ENCODE measurements around the gene OLFML2B. TPM values are rescaled to one million over a fixed set of nuclear protein-coding genes. Genes with fewer than 3 reads are reported as not detected.
"Not testable (repeated sequence)": the region's sequence is repeated elsewhere in the genome, so short reads cannot be mapped to it uniquely, and the experiment has no call there.

OLFML2B gene
- polyA plus RNA-seq, 1 of the 3 experiments (the other 2 are of a cell fraction), result 7.3 TPM

DNA sequence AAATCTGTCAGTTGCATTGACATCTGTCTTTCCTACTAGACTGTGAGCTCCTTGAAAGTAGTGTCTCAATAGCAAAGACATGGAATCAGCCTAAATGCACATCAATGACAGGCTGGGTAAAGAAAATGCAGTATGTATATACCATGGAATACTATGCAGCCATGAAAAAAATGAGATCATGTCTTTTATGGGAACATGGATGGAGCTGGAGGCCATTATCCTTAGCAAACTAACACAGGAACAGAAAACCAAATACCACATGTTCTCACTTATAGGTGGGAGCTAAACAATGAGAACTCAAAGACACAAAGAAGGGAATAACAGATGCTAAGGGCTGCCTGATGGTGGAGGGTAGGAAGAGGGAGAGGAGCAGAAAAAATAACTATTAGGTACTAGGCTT lies 5.9 kb downstream of the OLFML2B start:
- POLR2A ChIA-PET, result not testable (repeated sequence)
- CTCF ChIA-PET, result interaction anchor here (0.6 to 2.4 kb wide), 4 partner anchors 11 to 613 kb away, joined by 3 to 19 read pairs (median 3); no protein-coding TSS in a partner anchor

DNA sequence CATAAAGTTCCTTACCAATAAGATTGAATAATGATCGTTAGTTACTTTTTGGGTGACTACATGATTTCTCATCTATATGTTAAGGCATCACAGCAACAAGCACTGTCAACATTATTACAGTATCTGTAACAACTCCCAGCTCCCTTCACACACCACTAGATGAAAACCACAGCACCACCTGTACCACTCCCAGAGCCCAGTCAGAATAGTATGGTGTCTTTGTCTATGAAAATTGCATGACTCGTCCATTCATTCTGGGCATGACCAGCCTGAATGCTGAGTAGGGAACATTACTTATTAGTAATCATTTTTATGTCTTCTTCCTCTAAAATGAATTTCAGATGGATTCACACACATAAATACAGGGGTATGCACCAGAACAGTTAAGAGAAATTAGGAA lies 7.0 kb downstream of the OLFML2B start:
- Histone ChIP-seq H2AFZ (ENCODE audit: low read depth) (no peak overlapping the region), H3K4me3 (ENCODE audit: low read depth in 2 of 2, low read length in 1 of 2) (no peak overlapping the region), H3K9me2 (no peaks in the 10 kb centered on the region), H3K9me3 (no peaks in the 10 kb centered on the region), H3K36me3 (replicated peaks in 1 of 2; ENCODE audit: control insufficient read depth in 1 of 2, insufficient read depth in 2 of 2, low read length in 1 of 2) (peaks cover 8 to 15% of the 10 kb centered on the region in 2 experiments), H3K27ac (ENCODE audit: low read depth in 2 of 2, low read length in 1 of 2) (no peak overlapping the region), H3F3A (replicated peaks; ENCODE audit: insufficient read depth) (peaks cover 14% of the 10 kb centered on the region), H3K9ac (no peak overlapping the region), H3K4me1 (ENCODE audit: control insufficient read depth in 1 of 2, insufficient read depth in 2 of 2, low read depth in 1 of 2, low read length in 1 of 2) (peaks cover 15 to 32% of the 10 kb centered on the region in 2 experiments), H4K20me1 (ENCODE audit: insufficient read depth) (no peaks in the 10 kb centered on the region), H3K27me3 (ENCODE audit: insufficient read depth) (no peaks in the 10 kb centered on the region), H3K79me2 (ENCODE audit: insufficient read depth) (no peaks in the 10 kb centered on the region), H3K4me2 (no peak overlapping the region)
- WGBS (ENCODE audit: low lambda C conversion rate), result 72% methylated on average over 2 of the region's 2 CpGs
- TF ChIP-seq FOSL2 (IDR thresholded peaks at IDR 0.05; ENCODE audit: borderline replicate concordance, low read depth) (peak; percentile 19; the same call in 1 of the 2 replicates), RCOR1 (IDR thresholded peaks at IDR 0.05; ENCODE audit: low read length) (no peak), FOXM1 (IDR thresholded peaks at IDR 0.05; ENCODE audit: low read depth) (no peak), TAF1 (IDR thresholded peaks at IDR 0.05; ENCODE audit: borderline replicate concordance, low read depth, low read length) (no peak), TCF12 (IDR thresholded peaks at IDR 0.05) (0 out of 2 replicates have a peak, but pooled peaks have one; percentile 25), GATA2 (CRISPR knock-in tag; IDR thresholded peaks at IDR 0.05) (no peak)
- TF ChIP-seq, protein P1, sequence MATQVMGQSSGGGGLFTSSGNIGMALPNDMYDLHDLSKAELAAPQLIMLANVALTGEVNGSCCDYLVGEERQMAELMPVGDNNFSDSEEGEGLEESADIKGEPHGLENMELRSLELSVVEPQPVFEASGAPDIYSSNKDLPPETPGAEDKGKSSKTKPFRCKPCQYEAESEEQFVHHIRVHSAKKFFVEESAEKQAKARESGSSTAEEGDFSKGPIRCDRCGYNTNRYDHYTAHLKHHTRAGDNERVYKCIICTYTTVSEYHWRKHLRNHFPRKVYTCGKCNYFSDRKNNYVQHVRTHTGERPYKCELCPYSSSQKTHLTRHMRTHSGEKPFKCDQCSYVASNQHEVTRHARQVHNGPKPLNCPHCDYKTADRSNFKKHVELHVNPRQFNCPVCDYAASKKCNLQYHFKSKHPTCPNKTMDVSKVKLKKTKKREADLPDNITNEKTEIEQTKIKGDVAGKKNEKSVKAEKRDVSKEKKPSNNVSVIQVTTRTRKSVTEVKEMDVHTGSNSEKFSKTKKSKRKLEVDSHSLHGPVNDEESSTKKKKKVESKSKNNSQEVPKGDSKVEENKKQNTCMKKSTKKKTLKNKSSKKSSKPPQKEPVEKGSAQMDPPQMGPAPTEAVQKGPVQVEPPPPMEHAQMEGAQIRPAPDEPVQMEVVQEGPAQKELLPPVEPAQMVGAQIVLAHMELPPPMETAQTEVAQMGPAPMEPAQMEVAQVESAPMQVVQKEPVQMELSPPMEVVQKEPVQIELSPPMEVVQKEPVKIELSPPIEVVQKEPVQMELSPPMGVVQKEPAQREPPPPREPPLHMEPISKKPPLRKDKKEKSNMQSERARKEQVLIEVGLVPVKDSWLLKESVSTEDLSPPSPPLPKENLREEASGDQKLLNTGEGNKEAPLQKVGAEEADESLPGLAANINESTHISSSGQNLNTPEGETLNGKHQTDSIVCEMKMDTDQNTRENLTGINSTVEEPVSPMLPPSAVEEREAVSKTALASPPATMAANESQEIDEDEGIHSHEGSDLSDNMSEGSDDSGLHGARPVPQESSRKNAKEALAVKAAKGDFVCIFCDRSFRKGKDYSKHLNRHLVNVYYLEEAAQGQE (IDR thresholded peaks at IDR 0.05; ENCODE audit: low read depth, low read length), result no peak
- TF ChIP-seq, protein P2, sequence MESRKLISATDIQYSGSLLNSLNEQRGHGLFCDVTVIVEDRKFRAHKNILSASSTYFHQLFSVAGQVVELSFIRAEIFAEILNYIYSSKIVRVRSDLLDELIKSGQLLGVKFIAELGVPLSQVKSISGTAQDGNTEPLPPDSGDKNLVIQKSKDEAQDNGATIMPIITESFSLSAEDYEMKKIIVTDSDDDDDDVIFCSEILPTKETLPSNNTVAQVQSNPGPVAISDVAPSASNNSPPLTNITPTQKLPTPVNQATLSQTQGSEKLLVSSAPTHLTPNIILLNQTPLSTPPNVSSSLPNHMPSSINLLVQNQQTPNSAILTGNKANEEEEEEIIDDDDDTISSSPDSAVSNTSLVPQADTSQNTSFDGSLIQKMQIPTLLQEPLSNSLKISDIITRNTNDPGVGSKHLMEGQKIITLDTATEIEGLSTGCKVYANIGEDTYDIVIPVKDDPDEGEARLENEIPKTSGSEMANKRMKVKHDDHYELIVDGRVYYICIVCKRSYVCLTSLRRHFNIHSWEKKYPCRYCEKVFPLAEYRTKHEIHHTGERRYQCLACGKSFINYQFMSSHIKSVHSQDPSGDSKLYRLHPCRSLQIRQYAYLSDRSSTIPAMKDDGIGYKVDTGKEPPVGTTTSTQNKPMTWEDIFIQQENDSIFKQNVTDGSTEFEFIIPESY (IDR thresholded peaks at IDR 0.05; ENCODE audit: borderline replicate concordance, low read depth), result no peak
- POLR2A ChIA-PET, result no interaction called here
- no peak for DNase-seq
- CTCF ChIA-PET, result no interaction called here

More for the DNA sequence above, 5.9 kb downstream of the OLFML2B start:
- Histone ChIP-seq H3K4me1 (ENCODE audit: control insufficient read depth in 1 of 2, insufficient read depth in 2 of 2, low read depth in 1 of 2, low read length in 1 of 2) (peaks cover 15 to 32% of the 10 kb centered on the region in 2 experiments), H3F3A (replicated peaks; ENCODE audit: insufficient read depth) (peaks cover 14% of the 10 kb centered on the region), H3K36me3 (replicated peaks in 1 of 2; ENCODE audit: control insufficient read depth in 1 of 2, insufficient read depth in 2 of 2, low read length in 1 of 2) (peaks cover 8 to 15% of the 10 kb centered on the region in 2 experiments)
- H3K27me3 ChIP-seq (ENCODE audit: insufficient read depth); H3K4me3 ChIP-seq (ENCODE audit: low read depth in 2 of 2, low read length in 1 of 2); H3K27ac ChIP-seq (ENCODE audit: low read depth in 2 of 2, low read length in 1 of 2); H2AFZ ChIP-seq (ENCODE audit: low read depth); H3K9ac ChIP-seq; H3K9me3 ChIP-seq; H3K4me2 ChIP-seq; H3K79me2 ChIP-seq (ENCODE audit: insufficient read depth); H3K9me2 ChIP-seq; DNase-seq; H4K20me1 ChIP-seq (ENCODE audit: insufficient read depth): not testable (repeated sequence)

All from SK-N-SH (cell line).